H1 (cell line): Measurements from ENCODE around the gene XDH. TPM values are rescaled to one million over a fixed set of nuclear protein-coding genes. Genes with fewer than 3 reads are reported as not detected.
A peak's percentile ranks its signal among the peaks of the same experiment; 100 is the strongest.

Source experiments
- CTCF ChIA-PET: fragments of 300-600 bp; sonication (Branson Sonifier 250); formaldehyde crosslinking; loops from one replicate; lab custom pipeline; 2021; ENCODE audit not compliant: partially characterized antibody; lab: Charles Lee
- POLR2A ChIA-PET: fragments of 300-600 bp; sonication (Branson Sonifier 250); formaldehyde crosslinking; loops from one replicate; lab custom pipeline; 2021; ENCODE audit warnings: inconsistent platforms; ENCODE audit not compliant: partially characterized antibody; lab: Charles Lee
- DNase-seq, 2 experiments: peaks; one replicate each; pipeline versions ENCODE4 v3.0.0 to v3.0.0-alpha.2; 2010 to 2022; ENCODE audit warnings: low spot score in 2 of 2, low read depth in 1 of 2, mixed read lengths in 1 of 2
- FAIRE-seq: peaks from 2 replicates; lab custom pipeline; 2011; peaks lifted over from hg19 to GRCh38; lab: Jason Lieb, UNC
- H2AFZ ChIP-seq: 2 replicates; pipeline ENCODE4 v1.8.1; 2012; ENCODE audit warnings: low read length, inconsistent platforms
- H2AK5ac ChIP-seq: 2 replicates; pipeline ENCODE4 v1.6.1; 2013; ENCODE audit warnings: low read depth, low read length
- H2BK120ac ChIP-seq: replicated peaks from 2 replicates; pipeline ENCODE3; 2013; ENCODE audit warnings: low read depth, low read length, inconsistent platforms
- H2BK12ac ChIP-seq: 2 replicates; pipeline ENCODE4 v1.6.1; 2013; ENCODE audit warnings: low read depth, low read length
- H2BK15ac ChIP-seq: 2 replicates; pipeline ENCODE4 v1.6.1; 2013; ENCODE audit warnings: low read length
- H2BK20ac ChIP-seq: 2 replicates; pipeline ENCODE4 v1.6.1; 2013; ENCODE audit warnings: low read length
- H2BK5ac ChIP-seq: 2 replicates; pipeline ENCODE4 v1.6.1; 2013; ENCODE audit warnings: low read depth, low read length
- H3K14ac ChIP-seq: 2 replicates; pipeline ENCODE4 v1.6.1; 2013; ENCODE audit warnings: inconsistent platforms; ENCODE audit not compliant: insufficient read length
- H3K18ac ChIP-seq: 2 replicates; pipeline ENCODE4 v1.6.1; 2013; ENCODE audit warnings: low read length; ENCODE audit errors: extremely low read depth
- H3K23ac ChIP-seq: 2 replicates; pipeline ENCODE4 v1.6.1; 2013; ENCODE audit warnings: inconsistent platforms; ENCODE audit not compliant: insufficient read length
- H3K23me2 ChIP-seq: 2 replicates; pipeline ENCODE4 v1.6.1; 2013; ENCODE audit warnings: low read depth, low read length
- H3K27ac ChIP-seq: 2 replicates; pipeline ENCODE4 v1.6.1; 2011; ENCODE audit warnings: low read depth, low read length, inconsistent platforms
- H3K27me3 ChIP-seq, 4 experiments: replicated peaks in 1 of 4; 1 replicate in 1 of 4; 2 replicates in 3 of 4; pipeline versions ENCODE4 v1.6.1 to v1.8.1; 2011 to 2013; ENCODE audit warnings: low read length in 3 of 4, mild to moderate bottlenecking in 3 of 4, inconsistent platforms in 2 of 4, mixed read lengths in 2 of 4, moderate library complexity in 1 of 4; ENCODE audit not compliant: control insufficient read depth in 3 of 4, insufficient read depth in 3 of 4; ENCODE audit errors: extremely low read depth in 1 of 4
- H3K36me3 ChIP-seq, 4 experiments: 2 replicates each; pipeline versions ENCODE4 v1.6.1 to v1.8.1; 2011 to 2013; ENCODE audit warnings: mild to moderate bottlenecking in 4 of 4, low read length in 3 of 4, moderate library complexity in 2 of 4, control low read depth in 1 of 4, inconsistent platforms in 1 of 4; ENCODE audit not compliant: insufficient read depth in 4 of 4, control insufficient read depth in 2 of 4
- H3K4ac ChIP-seq: replicated peaks from 2 replicates; pipeline ENCODE3; 2013; ENCODE audit warnings: low read length, low read depth, mixed read lengths, inconsistent platforms; ENCODE audit not compliant: insufficient read length
- H3K4me1 ChIP-seq, 4 experiments: replicated peaks in 1 of 4; 1 replicate in 1 of 4; 2 replicates in 3 of 4; pipeline versions ENCODE4 v1.6.1 to v1.8.1; 2011 to 2013; ENCODE audit warnings: low read length in 3 of 4, inconsistent platforms in 2 of 4, mixed read lengths in 1 of 4; ENCODE audit not compliant: insufficient read depth in 4 of 4, control insufficient read depth in 3 of 4
- H3K4me2 ChIP-seq, 2 experiments: 2 replicates each; pipeline versions ENCODE4 v1.6.1 to v1.8.1; 2011 to 2013; ENCODE audit warnings: low read depth in 2 of 2, low read length in 2 of 2, control low read depth in 1 of 2, inconsistent platforms in 1 of 2, mild to moderate bottlenecking in 1 of 2; ENCODE audit not compliant: insufficient read depth in 1 of 2
- H3K4me3 ChIP-seq, 4 experiments: fragments of 200-600, 300-600 bp in 1 of 4; sonication (generic), shearing (Covaris generic), sonication (Bioruptor Twin) in 1 of 4; 2 replicates each; pipeline versions ENCODE4 v1.5.1 to v1.8.1; 2011 to 2016; ENCODE audit warnings: low read length in 4 of 4, low read depth in 3 of 4, control low read depth in 2 of 4, inconsistent platforms in 2 of 4, mild to moderate bottlenecking in 2 of 4, mixed read lengths in 1 of 4, moderate library complexity in 1 of 4; ENCODE audit not compliant: insufficient read depth in 2 of 4; ENCODE audit errors: extremely low read depth in 1 of 4
- H3K56ac ChIP-seq: replicated peaks from 2 replicates; pipeline ENCODE3; 2013; ENCODE audit warnings: low read depth, mild to moderate bottlenecking, mixed read lengths, low read length, inconsistent platforms; ENCODE audit not compliant: insufficient read length
- H3K79me1 ChIP-seq: 2 replicates; pipeline ENCODE4 v1.6.1; 2013; ENCODE audit warnings: low read depth, low read length, control low read depth
- H3K79me2 ChIP-seq, 2 experiments: 2 replicates each; pipeline versions ENCODE4 v1.6.1 to v1.8.1; 2012 to 2013; ENCODE audit warnings: low read length in 2 of 2, mild to moderate bottlenecking in 2 of 2, inconsistent platforms in 1 of 2; ENCODE audit not compliant: insufficient read depth in 2 of 2, control insufficient read depth in 1 of 2
- H3K9ac ChIP-seq, 4 experiments: replicated peaks in 1 of 4; 1 replicate in 1 of 4; 2 replicates in 3 of 4; pipeline versions ENCODE4 v1.6.1 to v1.8.1; 2011 to 2013; ENCODE audit warnings: low read depth in 3 of 4, low read length in 3 of 4, control low read depth in 2 of 4, mild to moderate bottlenecking in 2 of 4, moderate library complexity in 2 of 4, inconsistent platforms in 1 of 4; ENCODE audit errors: extremely low read depth in 1 of 4
- H3K9me3 ChIP-seq, 2 experiments: 2 replicates each; pipeline versions ENCODE4 v1.6.1 to v1.8.1; 2012 to 2013; ENCODE audit warnings: mild to moderate bottlenecking in 2 of 2, moderate library complexity in 2 of 2, control low read depth in 1 of 2, inconsistent platforms in 1 of 2, low read depth in 1 of 2, low read length in 1 of 2, mixed read lengths in 1 of 2; ENCODE audit not compliant: insufficient read depth in 2 of 2
- H4K20me1 ChIP-seq, 2 experiments: replicated peaks in 1 of 2; 2 replicates each; pipeline versions ENCODE3 to v1.8.1; 2011 to 2013; ENCODE audit warnings: inconsistent platforms in 2 of 2, low read length in 2 of 2, mild to moderate bottlenecking in 1 of 2; ENCODE audit not compliant: insufficient read depth in 2 of 2, control insufficient read depth in 1 of 2
- H4K5ac ChIP-seq: 2 replicates; pipeline ENCODE4 v1.6.1; 2013; ENCODE audit warnings: low read length, low read depth, mixed read lengths, inconsistent platforms; ENCODE audit not compliant: insufficient read length
- H4K8ac ChIP-seq: 2 replicates; pipeline ENCODE4 v1.8.0; 2013; ENCODE audit warnings: mild to moderate bottlenecking, moderate library complexity, low read length, inconsistent platforms; ENCODE audit not compliant: insufficient read depth; ENCODE audit errors: extremely low read depth
- H4K91ac ChIP-seq: replicated peaks from 2 replicates; pipeline ENCODE3; 2013; ENCODE audit warnings: low read length, mixed read lengths, inconsistent platforms; ENCODE audit not compliant: insufficient read length
- RAD21 ChIP-seq, 2 experiments: IDR thresholded peaks in 1 of 2; conservative IDR thresholded peaks in 1 of 2; 2 replicates each; pipeline ENCODE4 v1.6.1; 2011; ENCODE audit warnings: low read depth in 2 of 2, low read length in 2 of 2, improper control_type of control experiment in 1 of 2, inconsistent platforms in 1 of 2, mild to moderate bottlenecking in 1 of 2, moderate library complexity in 1 of 2
- SP4 ChIP-seq: IDR thresholded peaks from 2 replicates; pipeline ENCODE4 v1.6.1; 2012; ENCODE audit warnings: low read length, inconsistent platforms
- WGBS, 2 experiments: shearing (Covaris generic) in 1 of 2; methylation state at CpG; one replicate each; pipeline versions ENCODE4 v1.1.6 to v1.1.7; 2013 to 2015; ENCODE audit warnings: low lambda C conversion rate in 2 of 2, mixed read lengths in 2 of 2, inconsistent platforms in 1 of 2, low coverage in 1 of 2, missing lambda C conversion rate in 1 of 2; ENCODE audit not compliant: insufficient replicate concordance in 2 of 2, insufficient coverage in 1 of 2, insufficient read length in 1 of 2; ENCODE audit errors: extremely low coverage in 1 of 2, missing lambda C conversion rate in 1 of 2; 5-methylcytosine and 5-hydroxymethylcytosine counted together
- polyA plus RNA-seq, 7 experiments: library from polyadenylated mRNA; depleted of rRNA in 3 of 7; stranded (reverse) in 5 of 7; unstranded in 2 of 7; fragments of >200 nt in 5 of 7; fragments of 200-250 nt in 2 of 7; gene quantifications; 1 replicate in 5 of 7; 2 replicates in 1 of 7; 4 replicates in 1 of 7; pipeline versions ENCODE4 v1.2.1 to v1.2.3, GENCODE V29; 2011 to 2013; ENCODE audit warnings: missing spikeins in 2 of 7, mixed read lengths in 2 of 7
- total RNA-seq: library from RNA; stranded (reverse); fragmentation: NEBNext Ultra II Directional; extraction: Animal tissue kit (Norgen Biotek cat#: 25700); gene quantifications from 2 replicates; pipeline ENCODE4 v1.2.1, GENCODE V29; 2021

XDH gene
- total and polyA plus RNA-seq, 2 of the 8 experiments (the other 6 are each of a cell fraction or from before 2014, with no cell fraction given), result 0.68 to 1.2 TPM

DNA sequence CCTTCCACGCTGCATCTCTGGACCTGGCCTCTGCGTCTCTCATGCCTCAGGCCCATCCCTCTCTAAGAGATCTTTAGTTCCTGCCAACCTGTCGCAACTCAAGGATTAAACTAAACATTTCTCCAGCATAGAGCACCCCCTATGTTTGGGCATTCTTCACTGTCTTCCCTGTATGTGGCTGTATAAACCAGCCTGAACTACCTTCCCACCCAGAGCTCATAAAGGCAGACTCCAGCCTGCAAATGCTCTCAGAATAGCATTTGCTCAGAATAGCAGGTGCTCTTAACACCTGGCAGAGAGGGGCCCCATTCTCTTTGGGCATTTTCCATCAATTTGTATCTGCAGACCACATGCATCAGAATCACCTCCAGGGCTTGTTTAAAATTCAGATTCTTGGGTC lies 97.1 kb downstream of the XDH start:
- Histone ChIP-seq H3K14ac (no peak overlapping the region), H2BK15ac (no peak overlapping the region), H3K9me3 (no peaks in the 10 kb centered on the region), H3K4ac (no peak overlapping the region), H4K91ac (no peak overlapping the region), H2BK120ac (no peak overlapping the region), H3K4me2 (no peak overlapping the region), H3K27ac (no peak overlapping the region), H3K79me2 (no peaks in the 10 kb centered on the region), H2BK5ac (no peak overlapping the region), H3K23ac (no peak overlapping the region), H2BK12ac (no peak overlapping the region), H4K8ac (no peak overlapping the region), H3K4me3 (no peak overlapping the region), H3K9ac (no peak overlapping the region), H4K5ac (no peak overlapping the region), H3K56ac (no peak overlapping the region), H2BK20ac (no peak overlapping the region), H4K20me1 (no peaks in the 10 kb centered on the region), H3K27me3 (no peaks in the 10 kb centered on the region), H2AK5ac (no peak overlapping the region), H3K79me1 (no peaks in the 10 kb centered on the region; the same call in 1 of the 2 replicates), H3K18ac (no peak overlapping the region), H3K4me1 (peaks cover 0 to 5% (median under 1%) of the 10 kb centered on the region in 4 experiments; a peak in 2 of 7 replicates), H3K36me3 (no peaks in the 10 kb centered on the region), H3K23me2 (no peaks in the 10 kb centered on the region), H2AFZ (no peak overlapping the region)
- CTCF ChIA-PET, result interaction anchor here (1.0 to 9.4 kb wide), 5 partner anchors 14 to 605 kb away, joined by 3 to 64 read pairs (median 3); no protein-coding TSS in a partner anchor
- 62% methylated on average over 3 of the region's 3 CpGs; no CpG with 5 or more reads in 1 of the 2 experiments for WGBS, 2 experiments
- POLR2A ChIA-PET, result interaction anchor here (1.1 kb wide), 1 partner anchor 1085 kb away, joined by 3 read pairs; no protein-coding TSS in a partner anchor
- DNase-seq (no peak), FAIRE-seq (no peak)
- TF ChIP-seq SP4, result no peak
- TF ChIP-seq RAD21 (IDR thresholded peaks at IDR 0.05 in 1 of 2, conservative IDR thresholded peaks at IDR 0.05 in 1 of 2; ENCODE audit: low read depth in 2 of 2, low read length in 2 of 2), result peak in 1 of 2 experiments; percentile 23; a peak in 2 of 4 replicates
